ENCODE data around the gene PTPRM. TPM values are rescaled to one million over a fixed set of nuclear protein-coding genes. Genes with fewer than 3 reads are reported as not detected.

Gene PTPRM
- total and polyA plus RNA-seq, 9 donors: 61.7 to 91.5 (median 66.4) TPM

DNA sequence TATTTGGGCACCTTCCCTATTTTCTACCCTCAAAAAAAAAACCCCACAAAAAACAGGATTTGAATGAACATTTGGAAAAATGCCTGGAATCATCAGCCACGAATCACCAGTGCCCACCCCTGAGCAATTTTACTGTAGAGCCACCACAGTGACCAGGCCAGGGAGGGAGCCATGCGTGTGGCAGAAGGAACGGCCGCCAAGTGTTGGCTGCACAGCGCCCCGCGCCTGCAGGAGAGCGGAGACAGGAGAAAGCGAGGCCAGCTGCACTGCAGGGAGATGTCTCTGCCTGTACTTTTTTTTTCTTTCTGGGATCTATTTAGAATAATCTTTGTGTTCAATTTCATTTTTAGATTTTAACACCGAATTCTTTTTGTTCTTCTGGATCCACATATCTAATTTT, 772.8 kb downstream of the PTPRM start:
- no peak for DNase-seq
- H3K36me3 ChIP-seq (ENCODE audit: control insufficient read depth, insufficient read depth, low read length): no peaks in the 10 kb centered on the region
- H3K4me1 ChIP-seq (ENCODE audit: control insufficient read depth, insufficient read depth, low read length): peaks cover 2% of the 10 kb centered on the region
- H3K4me3 ChIP-seq (ENCODE audit: low read length): no peak overlapping the region
- H3K9me3 ChIP-seq (replicated peaks; ENCODE audit: control insufficient read depth, low read depth, low read length): no peaks in the 10 kb centered on the region
- H3K27me3 ChIP-seq (ENCODE audit: control insufficient read depth, insufficient read depth, low read length): no peaks in the 10 kb centered on the region
- no peak overlapping the region for H3K27ac ChIP-seq (ENCODE audit: low read length)
- 44% methylated on average over 1 of the region's 10 CpGs for WGBS (ENCODE audit: insufficient coverage)

DNA sequence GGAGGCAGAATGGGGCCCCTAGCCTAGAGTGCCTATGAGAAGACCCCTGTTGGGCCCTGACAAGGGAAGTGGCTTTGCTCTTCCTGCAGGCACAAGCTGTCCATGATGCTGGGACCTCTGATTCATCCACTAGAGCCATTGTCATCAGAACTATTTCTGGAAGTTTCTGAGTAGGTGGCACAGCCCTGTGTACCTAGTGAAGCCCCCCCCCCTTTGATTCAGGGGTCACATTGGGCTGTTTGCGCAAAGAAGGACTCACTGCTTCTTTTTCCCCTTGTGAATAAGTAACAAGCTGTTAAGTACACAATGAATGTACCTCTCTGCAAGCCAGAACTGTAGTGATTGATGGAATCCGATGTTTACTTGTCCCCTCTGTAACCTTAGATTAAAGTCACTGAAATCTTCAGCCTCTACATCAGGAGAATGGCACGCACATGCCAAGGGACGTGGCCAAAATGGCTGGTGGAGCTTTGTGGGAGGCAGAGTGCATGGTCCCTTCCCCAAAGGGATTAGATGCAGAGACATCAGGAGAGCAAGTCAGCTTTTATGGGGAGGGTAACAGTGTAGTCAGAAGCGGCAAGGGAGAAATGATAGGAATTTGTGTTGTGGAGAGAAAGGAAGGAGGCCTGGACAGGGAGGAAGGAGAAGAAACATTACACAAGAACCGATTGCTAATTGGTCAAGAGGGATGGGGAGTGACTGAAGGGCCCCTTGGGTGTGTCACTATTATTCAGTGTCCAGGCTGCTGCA, 774.5 kb downstream of the PTPRM start:
- peak; percentile 38 for DNase-seq
- H3K27ac ChIP-seq (ENCODE audit: low read length): no peak overlapping the region

DNA sequence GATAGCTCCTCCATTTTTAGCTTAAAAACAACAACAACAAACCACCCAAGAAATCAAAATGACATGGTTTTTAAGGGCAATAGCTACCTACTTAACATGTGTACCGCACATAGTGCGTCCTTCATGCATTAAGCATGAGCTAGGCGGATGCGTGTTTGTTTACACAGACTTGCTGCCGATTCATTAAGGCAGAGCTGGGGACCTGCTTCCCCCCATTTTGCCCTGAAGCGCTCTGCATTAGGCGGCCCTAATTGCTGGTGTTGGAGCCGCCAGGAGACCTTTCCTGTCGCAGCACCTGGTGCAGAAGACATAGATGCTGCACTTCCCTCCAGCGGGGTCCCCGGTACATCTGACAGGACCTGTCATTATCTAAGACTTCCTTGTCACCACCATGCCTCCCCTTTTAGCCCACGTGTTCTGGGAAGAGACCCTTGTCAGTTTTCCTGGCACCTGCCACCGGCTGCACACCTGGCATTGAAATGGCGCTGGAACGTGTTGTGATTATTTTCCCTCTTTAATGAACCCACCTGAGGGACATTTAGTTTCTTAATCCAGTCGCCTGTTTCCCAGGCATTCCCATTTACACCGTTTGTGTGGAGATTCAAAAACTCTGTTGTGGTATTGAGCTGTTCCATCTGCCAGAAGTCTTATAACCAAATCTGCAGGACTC, 781.1 kb downstream of the PTPRM start:
- H3K4me1 ChIP-seq (ENCODE audit: control insufficient read depth, insufficient read depth, low read length): no peaks in the 10 kb centered on the region

More for the DNA sequence above, 774.5 kb downstream of the PTPRM start:
- 37% methylated on average over 3 of the region's 6 CpGs for WGBS (ENCODE audit: insufficient coverage)
- Histone ChIP-seq H3K4me1 (ENCODE audit: control insufficient read depth, insufficient read depth, low read length) (peaks cover 2% of the 10 kb centered on the region), H3K9me3 (replicated peaks; ENCODE audit: control insufficient read depth, low read depth, low read length) (no peaks in the 10 kb centered on the region), H3K4me3 (ENCODE audit: low read length) (no peak overlapping the region), H3K27me3 (ENCODE audit: control insufficient read depth, insufficient read depth, low read length) (no peaks in the 10 kb centered on the region), H3K36me3 (ENCODE audit: control insufficient read depth, insufficient read depth, low read length) (no peaks in the 10 kb centered on the region)

DNA sequence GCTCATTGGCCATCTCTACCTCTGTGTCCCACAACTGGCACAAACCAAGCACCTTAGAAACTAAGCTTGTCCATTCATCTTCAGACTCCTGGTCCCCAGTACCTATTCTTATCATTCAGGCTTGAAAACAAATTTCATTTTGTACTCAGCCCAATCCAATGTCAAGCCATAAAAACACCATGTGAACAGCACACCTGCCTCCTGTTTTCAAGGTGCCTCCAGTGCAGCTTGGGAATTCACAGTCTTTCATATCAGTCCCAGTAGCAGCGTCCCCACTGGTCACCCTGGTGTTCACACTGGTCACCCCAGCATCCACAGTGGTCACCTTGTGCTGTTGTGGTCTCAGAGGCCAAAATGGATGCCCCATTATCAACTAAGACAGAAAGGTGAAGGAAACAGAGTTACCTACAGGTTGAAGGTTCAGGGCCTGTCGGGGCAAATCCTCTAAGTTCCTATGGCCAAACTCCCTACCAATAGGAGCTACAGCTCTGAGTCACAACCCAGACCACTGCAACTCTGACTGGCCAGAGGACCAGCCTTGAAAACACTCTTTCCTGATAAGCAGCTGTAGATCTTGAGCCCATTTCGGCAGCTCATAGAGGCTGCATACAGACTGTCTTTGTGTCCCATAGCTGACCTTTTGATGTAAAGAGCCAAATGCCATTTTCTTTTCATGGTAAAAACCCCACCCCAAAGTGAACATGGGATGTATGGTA, 782.6 kb downstream of the PTPRM start:
- peaks cover 4% of the 10 kb centered on the region for H3K9me3 ChIP-seq (replicated peaks; ENCODE audit: control insufficient read depth, low read depth, low read length)
- 93% methylated on average over 3 of the region's 3 CpGs for WGBS (ENCODE audit: insufficient coverage)
- H3K4me1 ChIP-seq (ENCODE audit: control insufficient read depth, insufficient read depth, low read length): no peaks in the 10 kb centered on the region
- no peaks in the 10 kb centered on the region for H3K27me3 ChIP-seq (ENCODE audit: control insufficient read depth, insufficient read depth, low read length)
- H3K27ac ChIP-seq (ENCODE audit: low read length): no peak overlapping the region
- no peak for DNase-seq
- H3K36me3 ChIP-seq (ENCODE audit: control insufficient read depth, insufficient read depth, low read length): no peaks in the 10 kb centered on the region
- H3K4me3 ChIP-seq (ENCODE audit: low read length): no peak overlapping the region

More for the DNA sequence above, 781.1 kb downstream of the PTPRM start:
- H3K9me3 ChIP-seq (replicated peaks; ENCODE audit: control insufficient read depth, low read depth, low read length): peaks cover 4% of the 10 kb centered on the region
- no peak overlapping the region for H3K4me3 ChIP-seq (ENCODE audit: low read length)
- 83% methylated on average over 15 of the region's 17 CpGs for WGBS (ENCODE audit: insufficient coverage)
- no peak overlapping the region for H3K27ac ChIP-seq (ENCODE audit: low read length)
- no peaks in the 10 kb centered on the region for H3K27me3 ChIP-seq (ENCODE audit: control insufficient read depth, insufficient read depth, low read length)
- H3K36me3 ChIP-seq (ENCODE audit: control insufficient read depth, insufficient read depth, low read length): no peaks in the 10 kb centered on the region
- DNase-seq: no peak

- Histone ChIP-seq H3K27me3 (ENCODE audit: control insufficient read depth, insufficient read depth, low read length) (no peaks in the 10 kb centered on the region), H3K4me3 (ENCODE audit: low read length) (no peak overlapping the region), H3K27ac (ENCODE audit: low read length) (no peak overlapping the region), H3K4me1 (ENCODE audit: control insufficient read depth, insufficient read depth, low read length) (no peaks in the 10 kb centered on the region), H3K36me3 (ENCODE audit: control insufficient read depth, insufficient read depth, low read length) (no peaks in the 10 kb centered on the region), H3K9me3 (replicated peaks; ENCODE audit: control insufficient read depth, low read depth, low read length) (peaks cover 4% of the 10 kb centered on the region)
- no peak for DNase-seq
- WGBS (ENCODE audit: insufficient coverage): 90% methylated on average over 3 of the region's 5 CpGs
Measured at GRCh38 chr18:8350628-8351027, 783.5 kb downstream of the PTPRM start.

GRCh38 chr18:8351161-8351560, 784.0 kb downstream of the PTPRM start:
- Histone ChIP-seq H3K4me3 (ENCODE audit: low read length) (no peak overlapping the region), H3K27ac (ENCODE audit: low read length) (no peak overlapping the region), H3K4me1 (ENCODE audit: control insufficient read depth, insufficient read depth, low read length) (no peaks in the 10 kb centered on the region), H3K27me3 (ENCODE audit: control insufficient read depth, insufficient read depth, low read length) (no peaks in the 10 kb centered on the region), H3K36me3 (ENCODE audit: control insufficient read depth, insufficient read depth, low read length) (no peaks in the 10 kb centered on the region), H3K9me3 (replicated peaks; ENCODE audit: control insufficient read depth, low read depth, low read length) (peaks cover 4% of the 10 kb centered on the region)
- no CpG with 5 or more reads among the region's 3 CpGs for WGBS (ENCODE audit: insufficient coverage)
- no peak for DNase-seq

- Histone ChIP-seq H3K9me3 (replicated peaks; ENCODE audit: control insufficient read depth, low read depth, low read length) (peaks cover 4% of the 10 kb centered on the region), H3K4me1 (ENCODE audit: control insufficient read depth, insufficient read depth, low read length) (no peaks in the 10 kb centered on the region), H3K36me3 (ENCODE audit: control insufficient read depth, insufficient read depth, low read length) (no peaks in the 10 kb centered on the region), H3K27ac (ENCODE audit: low read length) (no peak overlapping the region), H3K27me3 (ENCODE audit: control insufficient read depth, insufficient read depth, low read length) (no peaks in the 10 kb centered on the region), H3K4me3 (ENCODE audit: low read length) (no peak overlapping the region)
- 71% methylated on average over 4 of the region's 5 CpGs for WGBS (ENCODE audit: insufficient coverage)
- no peak for DNase-seq
Measured at GRCh38 chr18:8354304-8354703, 787.2 kb downstream of the PTPRM start.

- H3K36me3 ChIP-seq (ENCODE audit: control insufficient read depth, insufficient read depth, low read length): no peaks in the 10 kb centered on the region
- H3K4me3 ChIP-seq (ENCODE audit: low read length): no peak overlapping the region
- H3K9me3 ChIP-seq (replicated peaks; ENCODE audit: control insufficient read depth, low read depth, low read length): peaks cover 4% of the 10 kb centered on the region
- H3K4me1 ChIP-seq (ENCODE audit: control insufficient read depth, insufficient read depth, low read length): no peaks in the 10 kb centered on the region
- no peak overlapping the region for H3K27ac ChIP-seq (ENCODE audit: low read length)
- no peaks in the 10 kb centered on the region for H3K27me3 ChIP-seq (ENCODE audit: control insufficient read depth, insufficient read depth, low read length)
- no peak for DNase-seq
- 85% methylated on average over 2 of the region's 3 CpGs for WGBS (ENCODE audit: insufficient coverage)
Measured at GRCh38 chr18:8356001-8356400, 788.9 kb downstream of the PTPRM start.

DNA sequence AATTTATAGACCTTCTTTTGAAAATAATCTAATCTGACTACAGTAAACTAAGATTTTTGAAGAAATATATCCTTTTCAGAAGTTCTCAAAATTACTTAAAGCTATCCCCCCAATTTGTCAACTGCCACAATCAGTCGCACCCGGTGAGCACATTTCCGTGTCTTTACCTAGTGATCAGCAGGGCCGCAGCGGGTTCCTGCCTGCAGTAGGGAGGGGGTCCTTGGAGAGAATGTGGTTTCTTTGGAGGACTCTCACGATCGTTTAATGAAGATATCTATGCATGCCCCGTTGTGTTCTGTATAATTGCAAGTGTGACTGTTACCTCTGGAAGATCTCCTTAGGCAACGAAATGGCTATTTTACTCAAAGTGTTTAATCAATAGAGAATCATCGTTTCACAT, 790.2 kb downstream of the PTPRM start:
- no peaks in the 10 kb centered on the region for H3K36me3 ChIP-seq (ENCODE audit: control insufficient read depth, insufficient read depth, low read length)
- no peak overlapping the region for H3K27ac ChIP-seq (ENCODE audit: low read length)
- no peaks in the 10 kb centered on the region for H3K4me1 ChIP-seq (ENCODE audit: control insufficient read depth, insufficient read depth, low read length)
- no peaks in the 10 kb centered on the region for H3K27me3 ChIP-seq (ENCODE audit: control insufficient read depth, insufficient read depth, low read length)
- no peaks in the 10 kb centered on the region for H3K9me3 ChIP-seq (replicated peaks; ENCODE audit: control insufficient read depth, low read depth, low read length)
- no peak for DNase-seq
- no CpG with 5 or more reads among the region's 10 CpGs for WGBS (ENCODE audit: insufficient coverage)
- H3K4me3 ChIP-seq (ENCODE audit: low read length): no peak overlapping the region

DNA sequence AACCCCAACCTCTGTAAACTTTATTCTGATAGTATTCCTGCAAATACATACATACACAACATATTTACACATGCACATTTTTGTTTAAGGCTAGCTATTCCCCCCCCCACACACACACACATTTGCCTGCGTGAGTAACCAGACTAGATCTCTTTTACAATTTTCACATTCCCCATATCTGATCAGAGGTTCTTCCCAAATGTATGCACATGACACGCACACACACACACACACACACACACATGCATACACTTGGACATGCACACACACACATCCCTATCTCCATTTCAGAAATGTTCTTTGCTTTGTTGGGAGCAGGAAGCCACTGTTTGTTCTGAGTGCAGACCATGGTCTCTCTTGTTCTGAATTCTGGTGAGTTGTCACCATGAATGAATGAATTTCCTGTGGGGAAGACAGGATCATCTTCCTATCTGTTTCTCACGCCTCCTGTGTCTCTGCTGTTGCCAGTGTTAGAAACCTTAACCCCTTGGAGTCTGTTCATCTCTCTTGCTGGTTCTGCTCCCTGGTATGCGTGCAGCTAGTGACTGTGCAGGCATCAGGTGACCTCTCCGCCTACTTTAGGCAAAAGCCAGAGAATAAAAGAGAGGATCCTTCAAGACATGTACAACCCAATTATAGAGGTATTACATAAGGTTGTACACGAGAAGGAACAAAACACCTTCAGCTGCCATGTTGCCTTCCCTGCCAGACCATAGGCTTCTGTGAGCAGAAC, 791.1 kb downstream of the PTPRM start:
- no peak for DNase-seq
- 60% methylated on average over 2 of the region's 6 CpGs for WGBS (ENCODE audit: insufficient coverage)
- no peaks in the 10 kb centered on the region for H3K4me1 ChIP-seq (ENCODE audit: control insufficient read depth, insufficient read depth, low read length)

More for the DNA sequence above, 791.1 kb downstream of the PTPRM start:
- Histone ChIP-seq H3K36me3 (ENCODE audit: control insufficient read depth, insufficient read depth, low read length) (no peaks in the 10 kb centered on the region), H3K4me3 (ENCODE audit: low read length) (no peak overlapping the region), H3K27me3 (ENCODE audit: control insufficient read depth, insufficient read depth, low read length) (no peaks in the 10 kb centered on the region), H3K27ac (ENCODE audit: low read length) (no peak overlapping the region), H3K9me3 (replicated peaks; ENCODE audit: control insufficient read depth, low read depth, low read length) (no peaks in the 10 kb centered on the region)

All from muscle of leg (tissue), 11 donors.